ENCODE measurements around the gene TCN2. TPM values are rescaled to one million over a fixed set of nuclear protein-coding genes. Genes with fewer than 3 reads are reported as not detected.

The TCN2 gene
- total and polyA plus RNA-seq, 2 of the 4 experiments (the other 2 are of a cell fraction) = 1.3 to 3.6 TPM

GRCh38 chr22:30611197-30611596 is 4.2 kb downstream of the TCN2 start:
- Histone ChIP-seq H2BK120ac (ENCODE audit: low read depth, low read length) (no peak overlapping the region), H2AK9ac (replicated peaks; ENCODE audit: low read depth, low read length, poor library complexity) (no peak overlapping the region), H3K79me1 (ENCODE audit: low read depth in 1 of 2, low read length in 2 of 2) (no peaks in the 10 kb centered on the region; a peak in 1 of 4 replicates), H4K8ac (ENCODE audit: low read depth in 2 of 2, low read length in 2 of 2) (no peak overlapping the region), H2BK15ac (ENCODE audit: low read depth, low read length) (no peak overlapping the region), H3K36me3 (ENCODE audit: control insufficient read depth, insufficient read depth, low read length) (no peaks in the 10 kb centered on the region), H4K91ac (ENCODE audit: insufficient read depth, low read depth, low read length) (no peak overlapping the region), H3K27ac (ENCODE audit: insufficient read depth, low read length) (no peak overlapping the region), H3K27me3 (ENCODE audit: control insufficient read depth, insufficient read depth, low read length) (no peaks in the 10 kb centered on the region), H3K14ac (replicated peaks; ENCODE audit: low read depth, low read length) (no peak overlapping the region), H3K4me3 (ENCODE audit: insufficient read depth, low read depth, low read length) (no peak overlapping the region), H4K20me1 (ENCODE audit: insufficient read depth, low read length) (no peaks in the 10 kb centered on the region), H2BK5ac (ENCODE audit: low read depth, low read length, poor library complexity, severe bottlenecking) (no peak overlapping the region), H3K56ac (ENCODE audit: extremely low read depth, insufficient read depth, low read length) (no peak overlapping the region), H2AK5ac (ENCODE audit: low read depth, low read length) (no peak overlapping the region), H3K9ac (ENCODE audit: low read depth, low read length) (no peak overlapping the region), H3K18ac (ENCODE audit: low read depth, low read length) (no peak overlapping the region), H3K4ac (ENCODE audit: low read depth, low read length) (no peak overlapping the region), H3K23ac (ENCODE audit: low read depth, low read length) (no peak overlapping the region), H3K9me3 (ENCODE audit: control insufficient read depth, insufficient read depth, low read length) (no peaks in the 10 kb centered on the region), H4K5ac (ENCODE audit: low read depth, low read length) (no peak overlapping the region), H2AFZ (replicated peaks; ENCODE audit: low read length, poor library complexity) (no peak overlapping the region), H3K4me1 (ENCODE audit: control insufficient read depth, insufficient read depth, low read length) (peaks cover 14% of the 10 kb centered on the region), H2BK20ac (ENCODE audit: low read depth, low read length) (no peak overlapping the region), H3K4me2 (ENCODE audit: low read depth, low read length) (no peak overlapping the region), H3K9me1 (ENCODE audit: insufficient read depth, low read length) (peaks cover 11% of the 10 kb centered on the region)
- POLR2A ChIA-PET (ENCODE audit: unreplicated experiment) = no interaction called here
- DNase-seq (peak; percentile 26), ATAC-seq (ENCODE audit: low read depth) (no peak)
- no TSS peak for BruUV-seq (replicated peaks)
- intact Hi-C loops (cut with micrococcal nuclease) (no loop called here), in situ Hi-C loops (cut with MboI; ENCODE audit: low sequenced_read_pairs) (loop anchor here (10.0 kb wide), 1 partner anchor 294 kb away; no protein-coding TSS in a partner anchor), dilution Hi-C loops (cut with HindIII; ENCODE audit: low sequenced_read_pairs, unreplicated experiment) (no loop called here)
- TF ChIP-seq MAFK (IDR thresholded peaks at IDR 0.05; ENCODE audit: low read depth, low read length) (no peak), BHLHE40 (IDR thresholded peaks at IDR 0.05; ENCODE audit: low read depth, low read length) (no peak), POLR2A (IDR thresholded peaks at IDR 0.05; ENCODE audit: low read depth, low read length) (no peak), RAD21 (IDR thresholded peaks at IDR 0.05; ENCODE audit: low read length) (no peak), NFE2L2 (IDR thresholded peaks at IDR 0.05; ENCODE audit: low read depth, low read length) (no peak), RCOR1 (IDR thresholded peaks at IDR 0.05; ENCODE audit: insufficient replicate concordance, low read length) (no peak), CHD1 (IDR thresholded peaks at IDR 0.05; ENCODE audit: low read depth, low read length) (no peak), ELK1 (IDR thresholded peaks at IDR 0.05; ENCODE audit: borderline replicate concordance, low read depth, low read length) (no peak), SMC3 (IDR thresholded peaks at IDR 0.05; ENCODE audit: low read depth, low read length) (no peak), CEBPB (IDR thresholded peaks at IDR 0.05; ENCODE audit: low read depth, low read length) (no peak), FOS (IDR thresholded peaks at IDR 0.05; ENCODE audit: low read depth, low read length) (no peak), MAZ (IDR thresholded peaks at IDR 0.05; ENCODE audit: borderline replicate concordance, low read depth, low read length) (no peak), MXI1 (IDR thresholded peaks at IDR 0.05; ENCODE audit: borderline replicate concordance, low read depth, low read length) (no peak), USF2 (IDR thresholded peaks at IDR 0.05; ENCODE audit: low read depth, low read length) (no peak), RFX5 (IDR thresholded peaks at IDR 0.05; ENCODE audit: low read depth, low read length) (no peak), CTCF (conservative IDR thresholded peaks at IDR 0.05; ENCODE audit: low read depth, low read length) (no peak)
- WGBS, 2 experiments (ENCODE audit: extremely low coverage in 2 of 2, insufficient read length in 1 of 2) = 94% methylated on average over 2 of the region's 3 CpGs; no CpG with 5 or more reads in 1 of the 2 experiments
- CTCF ChIA-PET = no interaction called here
